Mucosa of stomach (tissue), 1 donor: ENCODE measurements around the gene LTC4S.
"Not testable (repeated sequence)": the region's sequence is repeated elsewhere in the genome, so short reads cannot be mapped to it uniquely, and the experiment has no call there.

Experiments
- H3K27me3 ChIP-seq: one replicate; pipeline ENCODE4 v1.7.0; 2013; ENCODE audit warnings: mild to moderate bottlenecking, low read length; ENCODE audit not compliant: control insufficient read depth, insufficient read depth
- H3K36me3 ChIP-seq: one replicate; pipeline ENCODE4 v1.7.0; 2013; ENCODE audit warnings: low read length; ENCODE audit not compliant: control insufficient read depth, insufficient read depth
- H3K4me1 ChIP-seq: one replicate; pipeline ENCODE4 v1.7.0; 2013; ENCODE audit warnings: mild to moderate bottlenecking, low read length; ENCODE audit not compliant: control insufficient read depth, insufficient read depth
- H3K4me3 ChIP-seq: one replicate; pipeline ENCODE4 v1.7.0; 2013; ENCODE audit warnings: low read length
- H3K9ac ChIP-seq: one replicate; pipeline ENCODE4 v1.7.0; 2013; ENCODE audit warnings: mild to moderate bottlenecking, low read length, moderate library complexity
- H3K9me3 ChIP-seq: one replicate; pipeline ENCODE4 v1.7.0; 2013; ENCODE audit warnings: mild to moderate bottlenecking, low read length, moderate library complexity; ENCODE audit not compliant: control insufficient read depth
- donor health status: Pancreatic carcinoma.

Gene LTC4S, protein sequence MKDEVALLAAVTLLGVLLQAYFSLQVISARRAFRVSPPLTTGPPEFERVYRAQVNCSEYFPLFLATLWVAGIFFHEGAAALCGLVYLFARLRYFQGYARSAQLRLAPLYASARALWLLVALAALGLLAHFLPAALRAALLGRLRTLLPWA

DNA sequence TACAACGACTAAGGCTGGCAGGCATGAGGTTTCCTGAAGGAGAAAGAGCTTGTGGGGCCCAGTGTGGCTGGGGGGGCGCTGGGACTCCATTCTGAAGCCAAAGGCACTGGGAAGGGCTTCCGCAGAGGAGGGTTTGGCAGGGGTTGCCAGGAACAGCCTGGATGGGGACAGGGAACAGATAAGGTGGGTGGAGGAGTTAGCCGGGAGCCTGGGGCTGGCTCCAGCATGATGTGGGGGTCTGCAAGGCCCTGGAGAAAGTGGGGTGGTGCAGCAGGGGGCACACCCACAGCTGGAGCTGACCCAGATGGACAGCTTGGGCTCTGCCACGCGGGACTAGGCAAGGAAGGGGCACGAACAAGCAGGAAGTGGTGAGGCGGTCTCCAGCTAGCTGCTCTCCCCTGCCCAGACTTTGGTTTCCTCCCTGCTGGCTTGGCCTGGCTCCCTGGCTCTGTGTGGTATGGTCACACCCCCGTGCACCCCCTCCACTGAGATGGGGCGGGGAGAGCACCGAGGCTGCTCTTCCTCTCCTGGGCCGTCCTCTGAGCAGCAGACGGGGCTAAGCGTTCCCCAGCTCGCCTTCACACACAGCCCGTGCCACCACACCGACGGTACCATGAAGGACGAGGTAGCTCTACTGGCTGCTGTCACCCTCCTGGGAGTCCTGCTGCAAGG, at the start of gene LTC4S:
Gene LTC4S, plus strand, starts transcription at position 519 of the 672 bp plus-strand sequence. Its CDS starts 95 bp downstream, at position 614.
- peaks cover 37% of the 10 kb centered on the region for H3K4me1 ChIP-seq
- peaks cover 15% of the 10 kb centered on the region for H3K36me3 ChIP-seq
- H3K9me3 ChIP-seq, result no peaks in the 10 kb centered on the region
- H3K4me3 ChIP-seq, result no peak within 1 kb of the TSS
- H3K27me3 ChIP-seq, result no peaks in the 10 kb centered on the region
- peak within 1 kb of the TSS; percentile 44 for H3K9ac ChIP-seq

DNA sequence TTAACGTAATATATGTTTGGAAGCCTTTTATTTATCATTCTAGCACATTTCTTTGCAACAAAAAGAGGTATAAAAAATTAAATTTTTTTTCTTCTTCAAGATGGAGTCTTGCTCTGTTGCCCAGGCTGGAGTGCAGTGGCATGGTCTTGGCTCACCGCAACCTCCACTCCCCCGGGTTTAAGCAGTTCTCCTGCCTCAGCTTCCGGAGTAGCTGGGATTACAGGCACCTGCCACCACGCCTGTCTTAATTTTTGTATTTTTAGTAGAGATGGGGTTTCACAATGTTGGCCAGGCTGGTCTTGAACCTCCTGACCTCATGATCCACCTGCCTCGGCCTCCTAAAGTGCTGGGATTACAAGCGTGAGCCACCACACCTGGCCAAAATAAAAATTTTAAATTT, 49.7 kb upstream of the LTC4S start:
- not testable (repeated sequence) for H3K27me3 ChIP-seq, H3K4me1 ChIP-seq, H3K36me3 ChIP-seq, H3K9ac ChIP-seq, H3K9me3 ChIP-seq, H3K4me3 ChIP-seq

DNA sequence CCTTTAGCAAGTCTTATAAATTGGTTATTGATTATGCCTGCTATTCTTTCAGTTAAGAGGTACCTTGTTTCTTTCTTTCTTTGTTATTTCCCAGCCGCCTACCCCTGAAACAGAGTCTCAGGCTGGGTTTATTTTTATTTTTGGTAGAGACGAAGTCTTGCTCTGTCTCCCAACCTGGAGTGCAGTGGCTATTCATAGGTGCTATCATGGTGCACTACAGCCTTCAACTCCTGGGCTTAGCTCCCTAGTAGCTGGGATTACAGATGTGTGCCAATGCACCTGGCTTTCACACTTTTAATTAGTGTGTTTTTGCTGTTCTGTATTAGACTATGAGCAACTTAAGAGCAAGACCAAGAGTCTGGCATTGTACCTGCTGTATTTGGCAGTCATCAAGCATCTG, 46.9 kb upstream of the LTC4S start:
- Histone ChIP-seq H3K4me1 (no peaks in the 10 kb centered on the region), H3K9ac (no peak overlapping the region), H3K27me3 (no peaks in the 10 kb centered on the region)

DNA sequence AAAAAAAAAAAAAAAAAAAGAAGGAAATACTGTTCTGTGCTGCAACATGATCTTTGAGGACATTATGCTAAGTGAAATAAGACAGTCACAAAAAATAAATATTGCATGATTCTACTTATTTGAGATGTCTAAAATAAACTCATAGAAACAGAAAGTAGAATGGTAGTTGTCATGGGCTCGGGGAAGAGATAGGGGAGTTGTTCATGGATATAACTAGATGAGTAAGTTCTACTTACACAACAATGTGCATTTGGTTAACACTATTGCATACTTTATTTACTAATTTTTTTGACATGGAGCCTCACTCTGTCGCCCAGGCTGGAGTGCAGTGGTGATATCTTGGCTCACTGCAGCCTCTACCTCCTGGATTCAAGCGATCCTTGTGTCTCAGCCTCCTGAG, 46.0 kb upstream of the LTC4S start:
- Histone ChIP-seq H3K9me3 (no peaks in the 10 kb centered on the region), H3K9ac (no peak overlapping the region), H3K4me3 (no peak overlapping the region), H3K36me3 (no peaks in the 10 kb centered on the region), H3K4me1 (no peaks in the 10 kb centered on the region), H3K27me3 (no peaks in the 10 kb centered on the region)

More for the DNA sequence above, 46.9 kb upstream of the LTC4S start:
- no peaks in the 10 kb centered on the region for H3K9me3 ChIP-seq
- H3K36me3 ChIP-seq, result no peaks in the 10 kb centered on the region
- H3K4me3 ChIP-seq, result no peak overlapping the region

DNA sequence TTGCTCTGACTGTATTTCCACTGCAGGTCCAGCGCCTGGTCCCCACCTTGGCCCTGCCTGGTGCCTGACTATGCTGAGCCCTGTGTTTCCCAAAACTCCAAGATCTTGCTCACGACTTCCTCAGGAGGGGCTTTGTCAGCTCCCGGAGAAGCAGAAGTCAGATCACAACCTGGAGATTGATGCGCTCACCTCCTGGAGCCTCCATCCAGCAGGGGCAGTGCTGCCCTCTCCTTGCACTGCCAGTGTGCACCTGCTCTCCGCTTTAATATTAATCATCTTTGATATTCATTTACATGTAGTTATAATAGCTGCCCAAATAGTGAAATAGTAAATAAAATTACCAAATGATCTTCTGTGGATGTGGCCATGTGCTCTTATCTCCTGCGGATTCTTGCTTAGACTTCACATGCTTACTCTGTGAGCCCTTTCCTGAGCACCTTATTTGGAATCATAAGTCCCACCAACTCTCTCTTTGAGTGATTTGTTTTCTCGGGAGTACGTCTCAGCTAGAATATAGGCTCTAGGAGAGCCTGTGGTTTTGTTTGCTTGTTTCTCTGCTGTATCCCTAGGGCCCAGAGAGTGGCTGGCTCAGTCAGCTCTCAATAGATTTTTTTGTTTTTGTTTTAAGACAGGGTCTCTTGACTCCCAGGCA, 43.8 kb upstream of the LTC4S start:
- H3K9me3 ChIP-seq, result no peaks in the 10 kb centered on the region
- peaks cover 12% of the 10 kb centered on the region for H3K4me1 ChIP-seq

DNA sequence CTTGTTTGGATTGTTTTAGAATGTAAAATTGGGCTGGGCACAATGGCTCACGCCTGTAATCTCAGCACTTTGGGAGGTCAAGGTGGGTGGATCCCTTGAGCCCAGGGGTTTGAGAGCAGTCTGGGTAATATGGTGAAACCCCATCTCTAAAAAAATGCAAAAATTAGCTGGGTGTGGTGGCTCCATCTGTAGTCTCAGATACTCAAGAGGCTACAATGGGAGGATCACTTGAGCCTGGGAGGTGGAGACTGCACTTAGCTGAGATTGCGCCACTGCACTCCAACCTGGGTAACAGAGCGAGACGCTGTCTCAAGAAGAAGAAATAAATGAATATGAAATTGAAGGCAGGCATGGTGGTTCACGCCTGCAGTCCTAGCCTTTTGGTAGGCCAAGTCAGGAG, 39.8 kb upstream of the LTC4S start:
- H3K4me3 ChIP-seq, result no peak overlapping the region
- H3K9ac ChIP-seq, result no peak overlapping the region
- no peaks in the 10 kb centered on the region for H3K36me3 ChIP-seq
- H3K4me1 ChIP-seq, result peaks cover 16% of the 10 kb centered on the region
- H3K27me3 ChIP-seq, result no peaks in the 10 kb centered on the region
- H3K9me3 ChIP-seq, result no peaks in the 10 kb centered on the region

More for the DNA sequence above, 43.8 kb upstream of the LTC4S start:
- H3K27me3 ChIP-seq, result no peaks in the 10 kb centered on the region
- H3K4me3 ChIP-seq, result no peak overlapping the region
- H3K9ac ChIP-seq, result no peak overlapping the region
- no peaks in the 10 kb centered on the region for H3K36me3 ChIP-seq

DNA sequence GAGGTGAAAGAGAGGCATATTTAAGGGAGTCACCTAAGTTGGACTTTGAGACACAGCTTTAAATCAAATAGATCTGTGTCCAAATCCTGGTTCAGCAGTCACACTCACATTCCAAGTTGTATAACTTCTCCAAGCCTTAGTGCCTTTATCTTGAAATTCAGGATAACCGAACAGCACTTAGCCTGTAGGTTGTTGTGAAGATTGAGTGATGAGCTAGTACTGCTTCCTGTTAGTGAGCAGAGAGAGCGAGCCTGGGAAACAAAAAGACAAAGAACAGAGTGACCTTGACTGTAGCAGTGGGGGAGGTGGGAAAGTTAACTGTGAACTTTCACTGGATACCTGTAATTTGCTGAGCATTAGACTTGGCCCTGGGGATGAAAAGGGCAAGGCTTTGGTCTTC, 38.8 kb upstream of the LTC4S start:
- H3K4me1 ChIP-seq, result peaks cover 22% of the 10 kb centered on the region
- H3K36me3 ChIP-seq, result no peaks in the 10 kb centered on the region

DNA sequence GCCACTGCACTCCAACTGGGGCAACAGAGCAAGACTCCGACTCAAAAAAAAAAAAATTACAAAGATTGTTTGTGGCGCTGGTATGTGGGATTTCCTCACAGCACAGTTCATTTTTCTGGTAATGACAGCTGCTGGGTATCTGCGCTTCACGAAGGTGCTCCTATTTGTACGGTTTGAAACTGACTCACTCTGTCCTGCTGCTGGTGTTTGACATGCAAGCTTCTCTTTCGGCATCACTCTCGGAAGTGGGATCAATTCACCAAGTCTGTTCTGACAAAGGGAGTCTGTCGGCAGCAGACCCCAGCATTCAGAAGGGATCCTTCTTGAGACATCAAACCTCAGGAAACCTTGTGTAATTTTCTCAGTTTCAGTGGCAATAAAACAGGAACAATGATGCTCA, 34.8 kb upstream of the LTC4S start:
- Histone ChIP-seq H3K36me3 (no peaks in the 10 kb centered on the region), H3K4me1 (peaks cover 45% of the 10 kb centered on the region), H3K4me3 (no peak overlapping the region), H3K9ac (no peak overlapping the region), H3K9me3 (no peaks in the 10 kb centered on the region), H3K27me3 (no peaks in the 10 kb centered on the region)

More for the DNA sequence above, 38.8 kb upstream of the LTC4S start:
- no peaks in the 10 kb centered on the region for H3K27me3 ChIP-seq
- H3K4me3 ChIP-seq, result no peak overlapping the region
- H3K9ac ChIP-seq, result no peak overlapping the region
- no peaks in the 10 kb centered on the region for H3K9me3 ChIP-seq

DNA sequence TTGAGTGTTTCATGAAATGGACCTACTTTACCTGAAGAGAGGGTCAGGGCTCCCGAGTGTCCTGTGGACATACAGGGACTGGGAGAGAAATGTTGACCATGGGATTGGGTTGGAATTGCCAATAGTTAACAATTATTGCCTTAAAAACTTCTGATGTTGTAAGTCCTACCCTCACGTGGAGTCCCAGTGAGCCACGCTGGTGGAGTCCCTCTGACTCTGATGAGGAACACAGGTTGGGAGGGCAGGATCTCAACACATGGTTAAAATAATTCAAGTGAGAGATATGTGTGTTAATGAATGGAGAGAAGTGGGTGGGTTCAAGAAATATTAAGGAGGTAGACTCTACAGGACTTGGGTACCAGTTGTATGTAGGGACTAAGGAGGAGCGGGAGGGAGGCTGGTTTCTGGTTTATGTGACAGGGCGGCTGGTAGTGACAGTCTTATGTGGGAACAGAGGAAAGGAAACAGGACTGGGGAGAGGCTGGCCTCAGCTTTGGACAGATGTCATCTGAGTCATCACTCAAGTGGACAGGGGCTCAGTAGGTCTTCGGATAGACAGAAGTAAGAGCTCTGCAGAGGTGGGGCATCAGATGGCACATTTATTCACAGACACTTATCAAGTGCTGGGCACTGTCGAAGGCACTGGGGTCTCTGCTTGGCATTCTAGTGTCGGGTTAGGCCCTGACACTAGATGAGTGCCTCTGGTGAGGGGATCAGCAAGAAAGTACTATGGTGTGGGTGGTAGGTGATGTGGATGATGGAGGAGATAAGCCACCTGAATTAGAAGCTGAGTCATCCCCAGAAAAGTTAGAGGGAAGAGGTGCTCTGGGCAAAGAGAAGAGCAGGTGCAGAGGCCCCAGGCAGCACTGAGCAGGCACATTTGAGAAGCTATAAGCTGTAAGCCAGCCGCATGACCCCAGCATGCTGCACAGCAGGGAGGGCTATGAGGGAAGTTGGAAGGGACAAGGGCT, 33.9 kb upstream of the LTC4S start:
- Histone ChIP-seq H3K4me1 (peaks cover 36% of the 10 kb centered on the region), H3K9ac (no peak overlapping the region), H3K27me3 (no peaks in the 10 kb centered on the region), H3K9me3 (no peaks in the 10 kb centered on the region), H3K36me3 (no peaks in the 10 kb centered on the region), H3K4me3 (no peak overlapping the region)

DNA sequence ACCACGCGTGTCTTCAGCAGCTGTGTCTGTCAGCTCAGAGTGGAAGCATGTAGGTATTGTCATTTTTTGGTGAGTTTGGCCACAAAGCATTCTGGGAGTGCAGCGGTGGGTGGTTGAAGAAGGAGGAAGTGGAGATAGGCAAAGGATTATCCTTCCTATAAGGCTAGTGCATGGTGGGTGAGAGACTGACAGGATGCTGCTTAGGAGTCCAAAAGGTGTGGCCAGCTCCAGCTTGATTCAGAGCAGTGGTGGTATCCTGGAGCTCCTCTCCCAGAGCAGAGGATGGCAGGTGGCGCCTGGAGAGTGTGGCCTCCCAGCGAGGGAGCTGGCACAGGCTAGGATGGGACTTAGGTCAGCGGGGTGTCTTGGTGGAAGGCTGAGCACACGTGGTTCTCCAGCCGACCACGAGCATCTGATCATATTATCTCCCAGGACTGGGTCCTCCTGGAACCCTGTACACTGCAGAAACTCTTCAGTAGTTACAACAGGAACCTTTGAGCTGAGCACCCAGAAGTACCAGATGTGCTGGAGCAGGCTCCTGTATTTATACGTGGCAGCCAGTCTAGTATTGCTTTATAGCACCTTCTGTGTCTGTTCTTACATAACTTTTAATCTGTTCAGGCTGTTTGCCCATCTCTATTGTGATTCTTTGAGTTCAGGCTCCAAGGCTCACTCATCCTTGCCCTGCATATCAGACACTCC, 31.6 kb upstream of the LTC4S start:
- H3K4me1 ChIP-seq, result peaks cover 37% of the 10 kb centered on the region
- H3K9ac ChIP-seq, result no peak overlapping the region
- H3K27me3 ChIP-seq, result no peaks in the 10 kb centered on the region

DNA sequence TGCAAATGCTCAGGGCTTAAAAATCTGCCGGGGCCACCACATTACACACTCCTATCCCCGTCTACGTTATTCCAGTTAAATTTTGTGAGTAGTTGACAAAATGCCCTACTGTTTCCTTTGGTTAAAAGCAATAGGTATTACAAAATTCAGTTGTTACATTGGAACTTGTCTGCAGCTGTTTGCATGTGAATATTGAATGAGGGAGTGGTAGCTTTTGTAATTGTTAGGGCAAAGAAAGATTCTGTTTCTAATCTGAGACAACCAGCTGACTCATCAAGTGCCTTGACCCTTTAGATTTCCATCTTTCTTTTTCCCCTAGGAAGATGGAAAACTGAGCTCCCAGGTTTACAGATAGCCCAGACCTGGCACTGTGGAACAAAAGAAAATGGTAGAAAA, 31.0 kb upstream of the LTC4S start:
- no peak overlapping the region for H3K9ac ChIP-seq
- H3K27me3 ChIP-seq, result no peaks in the 10 kb centered on the region
- H3K36me3 ChIP-seq, result peaks cover 10% of the 10 kb centered on the region
- H3K4me1 ChIP-seq, result peaks cover 37% of the 10 kb centered on the region
- no peaks in the 10 kb centered on the region for H3K9me3 ChIP-seq
- no peak overlapping the region for H3K4me3 ChIP-seq

More for the DNA sequence above, 31.6 kb upstream of the LTC4S start:
- H3K36me3 ChIP-seq, result peaks cover 10% of the 10 kb centered on the region
- H3K4me3 ChIP-seq, result no peak overlapping the region
- no peaks in the 10 kb centered on the region for H3K9me3 ChIP-seq
